ENCODE results near the gene RAB6A. TPM values are rescaled to one million over a fixed set of nuclear protein-coding genes. Genes with fewer than 3 reads are reported as not detected.
A peak's percentile ranks its signal among the peaks of the same experiment; 100 is the strongest.

Gene RAB6A
- total RNA-seq, 4 donors from 2014 or later: 183 to 254 (median 234) TPM

DNA sequence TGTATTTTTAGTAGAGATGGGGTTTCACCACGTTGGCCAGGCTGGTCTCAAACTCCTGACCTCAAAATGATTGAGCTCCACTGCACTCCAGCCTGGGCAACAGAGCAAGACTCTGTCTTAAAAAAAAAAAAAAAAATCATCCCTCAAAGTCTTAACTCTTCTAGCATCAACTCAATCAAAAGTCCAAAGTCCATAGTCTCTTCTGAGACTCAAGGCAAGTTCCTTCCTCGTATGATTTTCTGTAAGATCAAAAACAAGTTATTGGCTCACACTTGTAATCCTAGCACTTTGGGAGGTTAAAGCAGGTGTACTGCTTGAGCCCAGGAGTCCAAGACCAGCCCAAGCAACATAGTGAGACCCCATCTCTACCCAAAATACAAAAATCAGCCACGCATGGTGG, 90.1 kb downstream of the RAB6A start:
- 87 to 92% methylated on average over 3 of the region's 3 CpGs for WGBS, 2 donors
- no peaks in the 10 kb centered on the region for H3K4me1 ChIP-seq
- H3K27ac ChIP-seq: no peak overlapping the region
- no peak for DNase-seq (ENCODE audit: low spot score in 2 of 2)
- no peak overlapping the region for H3K4me3 ChIP-seq
- no peak for TF ChIP-seq EP300 (IDR thresholded peaks at IDR 0.05)
- TF ChIP-seq, protein P1, sequence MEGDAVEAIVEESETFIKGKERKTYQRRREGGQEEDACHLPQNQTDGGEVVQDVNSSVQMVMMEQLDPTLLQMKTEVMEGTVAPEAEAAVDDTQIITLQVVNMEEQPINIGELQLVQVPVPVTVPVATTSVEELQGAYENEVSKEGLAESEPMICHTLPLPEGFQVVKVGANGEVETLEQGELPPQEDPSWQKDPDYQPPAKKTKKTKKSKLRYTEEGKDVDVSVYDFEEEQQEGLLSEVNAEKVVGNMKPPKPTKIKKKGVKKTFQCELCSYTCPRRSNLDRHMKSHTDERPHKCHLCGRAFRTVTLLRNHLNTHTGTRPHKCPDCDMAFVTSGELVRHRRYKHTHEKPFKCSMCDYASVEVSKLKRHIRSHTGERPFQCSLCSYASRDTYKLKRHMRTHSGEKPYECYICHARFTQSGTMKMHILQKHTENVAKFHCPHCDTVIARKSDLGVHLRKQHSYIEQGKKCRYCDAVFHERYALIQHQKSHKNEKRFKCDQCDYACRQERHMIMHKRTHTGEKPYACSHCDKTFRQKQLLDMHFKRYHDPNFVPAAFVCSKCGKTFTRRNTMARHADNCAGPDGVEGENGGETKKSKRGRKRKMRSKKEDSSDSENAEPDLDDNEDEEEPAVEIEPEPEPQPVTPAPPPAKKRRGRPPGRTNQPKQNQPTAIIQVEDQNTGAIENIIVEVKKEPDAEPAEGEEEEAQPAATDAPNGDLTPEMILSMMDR (IDR thresholded peaks at IDR 0.05): no peak
- no peaks in the 10 kb centered on the region for H3K9me3 ChIP-seq
- H3K36me3 ChIP-seq: peaks cover 0 to 27% (median 0%) of the 10 kb centered on the region in 3 donors
- no peaks in the 10 kb centered on the region for H3K27me3 ChIP-seq

DNA sequence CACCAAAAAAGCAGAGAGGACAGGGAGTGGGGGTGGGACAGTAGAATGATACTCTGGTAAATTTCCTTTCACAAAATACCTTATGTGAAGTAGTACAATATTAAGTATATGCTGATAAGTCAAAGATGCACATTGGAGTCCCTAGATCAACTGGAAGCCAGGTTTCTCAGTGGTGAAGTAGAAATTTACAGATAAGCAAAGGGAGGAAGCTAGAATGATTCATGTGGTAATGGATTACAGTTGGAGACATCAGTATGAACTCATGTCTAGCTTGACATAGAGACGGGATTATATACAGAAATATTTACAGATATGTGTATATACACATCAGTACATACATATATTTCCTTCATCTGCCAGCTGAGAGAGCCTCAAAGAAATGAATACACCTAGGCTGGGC, 93.0 kb downstream of the RAB6A start:
- peaks cover 0 to 10% (median 0%) of the 10 kb centered on the region in 3 donors for H3K36me3 ChIP-seq
- DNase-seq (ENCODE audit: low spot score in 2 of 2): no peak
- H3K9me3 ChIP-seq: no peaks in the 10 kb centered on the region
- TF ChIP-seq POLR2A (IDR thresholded peaks at IDR 0.05): no peak
- TF ChIP-seq EP300 (IDR thresholded peaks at IDR 0.05): no peak
- TF ChIP-seq, protein P1 (IDR thresholded peaks at IDR 0.05): no peak
- H3K4me3 ChIP-seq: no peak overlapping the region
- H3K27me3 ChIP-seq: no peaks in the 10 kb centered on the region
- no peak overlapping the region for H3K27ac ChIP-seq
- 88% methylated on average over 1 of the region's 1 CpG for WGBS, 2 donors
- H3K4me1 ChIP-seq: peaks cover 0 to 26% (median 4%) of the 10 kb centered on the region in 4 donors

DNA sequence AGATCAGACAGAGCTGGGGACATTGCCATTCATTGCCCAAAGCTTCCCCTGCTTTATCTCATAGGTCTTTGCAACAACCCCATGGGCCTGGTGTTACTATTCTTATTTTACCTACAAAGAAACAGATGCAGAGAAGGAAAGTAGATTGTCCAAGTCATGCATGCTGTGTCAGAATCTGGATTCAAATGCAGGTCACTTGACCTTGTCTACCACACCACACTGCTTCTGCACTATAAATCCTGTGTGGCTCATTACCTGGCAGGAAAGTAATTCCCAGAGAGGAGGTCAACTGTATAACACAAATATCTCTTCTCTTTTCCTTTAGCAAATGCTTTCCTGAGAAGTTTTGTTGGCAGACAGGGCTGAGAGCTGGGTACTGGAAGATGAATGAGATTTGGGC, 96.0 kb downstream of the RAB6A start:
- DNase-seq (ENCODE audit: low spot score in 2 of 2): no peak
- H3K4me1 ChIP-seq: peaks cover 0 to 44% (median 13%) of the 10 kb centered on the region in 4 donors
- no peaks in the 10 kb centered on the region for H3K9me3 ChIP-seq

DNA sequence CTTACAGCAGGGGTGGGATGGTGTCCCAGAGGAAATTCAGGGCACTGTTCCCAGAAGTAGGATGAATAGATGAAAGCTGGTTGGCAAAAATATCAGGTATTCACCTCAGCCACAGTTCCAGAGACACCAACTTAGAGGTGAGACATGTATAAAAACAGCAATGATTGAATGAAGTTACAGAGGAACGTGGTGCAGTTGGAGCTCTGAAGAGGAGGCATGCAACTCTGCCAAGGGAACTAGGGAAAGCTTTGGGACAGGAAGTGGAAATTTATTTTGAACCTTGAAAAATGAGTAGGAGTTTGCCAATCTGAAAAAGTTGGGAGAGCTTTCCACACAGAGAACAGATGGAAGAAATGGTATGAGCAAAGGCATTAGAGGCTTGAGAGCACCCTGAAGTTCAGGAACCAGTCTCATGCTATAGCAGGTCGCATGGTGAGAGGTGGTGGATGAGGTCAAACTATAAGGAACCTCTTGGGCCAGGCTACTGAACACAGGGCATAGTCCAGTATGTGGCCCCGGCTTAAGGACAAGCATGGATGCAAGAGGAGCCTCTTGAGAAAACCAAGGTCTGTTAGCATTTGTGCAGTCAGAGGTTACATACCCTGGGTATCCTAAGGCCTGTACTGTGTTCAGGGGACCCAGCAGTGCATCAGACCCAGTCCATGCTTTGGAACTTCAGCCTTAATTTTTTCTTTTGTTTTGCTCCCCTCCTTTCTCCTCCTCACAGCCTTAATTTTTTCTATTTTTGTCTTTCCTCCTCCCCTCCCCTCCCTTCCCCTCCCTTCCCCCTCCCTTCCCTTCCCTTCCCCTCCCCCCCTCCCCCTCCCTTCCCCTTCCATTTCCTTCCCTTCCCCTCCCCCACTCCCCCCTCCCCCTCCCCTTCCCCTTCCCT, 97.0 kb downstream of the RAB6A start:
- Histone ChIP-seq H3K27ac (peak overlapping the region in 1 of 4 donors; percentile 3), H3K27me3 (no peaks in the 10 kb centered on the region), H3K4me3 (no peak overlapping the region), H3K4me1 (peaks cover 0 to 44% (median 13%) of the 10 kb centered on the region in 4 donors), H3K36me3 (no peaks in the 10 kb centered on the region), H3K9me3 (no peaks in the 10 kb centered on the region)
- WGBS, 2 donors: 62 to 67% methylated on average over 3 of the region's 3 CpGs
- DNase-seq (ENCODE audit: low spot score in 2 of 2): no peak
- no peak for TF ChIP-seq POLR2A (IDR thresholded peaks at IDR 0.05)
- no peak for TF ChIP-seq EP300 (IDR thresholded peaks at IDR 0.05)
- TF ChIP-seq, protein P1 (IDR thresholded peaks at IDR 0.05): no peak

More for the DNA sequence above, 96.0 kb downstream of the RAB6A start:
- no peak overlapping the region for H3K27ac ChIP-seq
- peaks cover 0 to under 1% (median 0%) of the 10 kb centered on the region in 3 donors for H3K36me3 ChIP-seq
- TF ChIP-seq, protein P1 (IDR thresholded peaks at IDR 0.05): no peak
- TF ChIP-seq EP300 (IDR thresholded peaks at IDR 0.05) (no peak), POLR2A (IDR thresholded peaks at IDR 0.05) (no peak)
- no peaks in the 10 kb centered on the region for H3K27me3 ChIP-seq
- no peak overlapping the region for H3K4me3 ChIP-seq

DNA sequence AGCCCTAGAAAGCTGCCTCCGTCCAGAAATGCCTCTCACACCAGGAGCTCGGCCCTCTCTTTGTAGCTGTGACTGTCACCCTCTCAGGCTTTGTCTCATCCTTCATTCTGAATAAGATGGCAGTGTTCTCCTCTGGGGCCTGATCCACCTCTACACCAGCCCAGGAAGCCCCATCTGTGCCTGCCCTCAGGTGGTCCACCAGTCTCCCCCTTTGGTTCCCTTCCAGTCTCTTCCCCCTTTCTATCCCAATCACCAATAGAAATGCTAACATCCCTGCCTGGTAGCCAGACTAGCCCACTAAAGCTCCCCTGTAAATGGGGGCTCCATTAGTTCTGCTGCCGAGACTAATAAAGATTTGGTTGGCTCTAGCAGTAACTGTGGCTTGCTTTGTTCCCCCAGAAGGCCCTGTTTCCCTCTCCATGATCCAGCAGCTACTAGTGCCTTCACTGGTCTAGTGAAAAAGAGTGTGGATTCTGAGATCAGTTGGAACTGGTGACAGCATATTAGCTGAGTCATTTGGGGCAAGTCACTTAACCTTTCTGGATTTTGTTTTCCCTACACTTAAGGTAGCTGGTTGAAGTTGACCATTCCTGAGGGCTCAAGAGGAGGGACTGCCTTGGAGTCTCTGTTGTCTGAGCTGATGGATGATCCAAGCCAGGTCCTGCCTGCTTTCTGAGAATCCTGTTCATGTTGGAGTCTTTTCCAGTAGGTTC, 98.3 kb downstream of the RAB6A start:
- Histone ChIP-seq H3K27ac (peak overlapping the region in 1 of 4 donors; percentile 22), H3K9me3 (no peaks in the 10 kb centered on the region), H3K27me3 (no peaks in the 10 kb centered on the region), H3K36me3 (no peaks in the 10 kb centered on the region), H3K4me3 (no peak overlapping the region), H3K4me1 (peaks cover 0 to 44% (median 13%) of the 10 kb centered on the region in 4 donors)
- WGBS, 2 donors: 86 to 88% methylated on average over 3 of the region's 3 CpGs
- TF ChIP-seq EP300 (IDR thresholded peaks at IDR 0.05) (no peak), POLR2A (IDR thresholded peaks at IDR 0.05) (no peak)
- TF ChIP-seq, protein P1 (IDR thresholded peaks at IDR 0.05): no peak
- no peak for DNase-seq (ENCODE audit: low spot score in 2 of 2)
